Right lobe of liver (tissue), 6 donors: ENCODE results near the gene POMC. TPM values are rescaled to one million over a fixed set of nuclear protein-coding genes. Genes with fewer than 3 reads are reported as not detected.
"Not testable (repeated sequence)": the region's sequence is repeated elsewhere in the genome, so short reads cannot be mapped to it uniquely, and the experiment has no call there.

Source experiments
- ATAC-seq, 4 donors: fragments of 200-7000 bp; cut with Tn5 transposase; one replicate each; pipeline ENCODE4 v1.9.1; 2020; ENCODE audit warnings: mild to moderate bottlenecking in 4 of 4, moderate library complexity in 4 of 4
- DNase-seq, 3 donors: peaks; one replicate each; pipeline ENCODE4 v3.0.0-alpha.2; 2020
- H3K27ac ChIP-seq, 3 donors: fragments of 200-600 bp; one replicate each; pipeline ENCODE4 v1.8.0; 2022
- H3K27me3 ChIP-seq, 2 donors: fragments of 200-600 bp; one replicate each; pipeline ENCODE4 v1.8.0; 2022
- H3K36me3 ChIP-seq, 4 donors: fragments of 200-600 bp; sonication (generic) in 1 of 4; one replicate each; pipeline versions ENCODE4 v1.5.1 to v1.8.0; 2017 to 2022; ENCODE audit warnings: control low read depth in 1 of 4
- H3K4me1 ChIP-seq, 4 donors: fragments of 200-600 bp; sonication (generic) in 1 of 4; one replicate each; pipeline versions ENCODE4 v1.5.1 to v1.8.0; 2017 to 2022; ENCODE audit warnings: control low read depth in 1 of 4
- H3K4me3 ChIP-seq, 3 donors: fragments of 200-600 bp; one replicate each; pipeline ENCODE4 v1.8.0; 2022
- H3K9me3 ChIP-seq, 4 donors: fragments of 200-600 bp; sonication (generic) in 1 of 4; one replicate each; pipeline versions ENCODE4 v1.5.1 to v1.8.0; 2017 to 2022; ENCODE audit warnings: control low read depth in 1 of 4
- CTCF ChIP-seq, 4 donors: fragments of 200-600 bp in 3 of 4; fragments of 450-650 bp in 1 of 4; IDR thresholded peaks; one replicate each; pipeline versions ENCODE4 v1.5.1 to v1.8.0; 2016 to 2022; ENCODE audit warnings: antibody characterized with exemption in 4 of 4, mild to moderate bottlenecking in 2 of 4
- POLR2A ChIP-seq: fragments of 450-650 bp; IDR thresholded peaks from one replicate; pipeline ENCODE4 v1.6.1; 2017; ENCODE audit warnings: antibody characterized with exemption, mild to moderate bottlenecking
- WGBS: methylation state at CpG from one replicate; pipeline ENCODE4 v1.1.6; 2018; ENCODE audit warnings: low coverage, low lambda C conversion rate; ENCODE audit not compliant: insufficient coverage; ENCODE audit errors: missing lambda C conversion rate; 5-methylcytosine and 5-hydroxymethylcytosine counted together
- intact Hi-C, 2 donors: fragments of 100-400 bp; cut with DNase I; formaldehyde crosslinking; loops; one replicate each; pipeline versions ENCODE4 v1.11.2 to v1.14.1; 2022
- total RNA-seq, 6 experiments: library from RNA; depleted of rRNA in 2 of 6; stranded (reverse); fragments of >200 nt in 2 of 6; fragmentation: NEBNext Ultra II Directional in 3 of 6; extraction: Animal tissue kit (Norgen Biotek cat#: 25700) in 3 of 6; gene quantifications; one replicate each; pipeline versions ENCODE4 v1.1.0 to v1.2.4, GENCODE V29; 2016 to 2023
- donor health status: DM: no; HTN: yes; CAD: no.
- donor health status: DM: no; HTN: no; CAD: no.
- donor health status: DM: no; HTN: no; CAD: no.
- donor health status: DM: no; HTN: yes; CAD: no.
- donor health status: DM: no; HTN: yes; CAD: no.

The POMC gene
- total RNA-seq, 6 experiments from 2014 or later, result 0.30 to 1.6 (median 0.57) TPM

DNA sequence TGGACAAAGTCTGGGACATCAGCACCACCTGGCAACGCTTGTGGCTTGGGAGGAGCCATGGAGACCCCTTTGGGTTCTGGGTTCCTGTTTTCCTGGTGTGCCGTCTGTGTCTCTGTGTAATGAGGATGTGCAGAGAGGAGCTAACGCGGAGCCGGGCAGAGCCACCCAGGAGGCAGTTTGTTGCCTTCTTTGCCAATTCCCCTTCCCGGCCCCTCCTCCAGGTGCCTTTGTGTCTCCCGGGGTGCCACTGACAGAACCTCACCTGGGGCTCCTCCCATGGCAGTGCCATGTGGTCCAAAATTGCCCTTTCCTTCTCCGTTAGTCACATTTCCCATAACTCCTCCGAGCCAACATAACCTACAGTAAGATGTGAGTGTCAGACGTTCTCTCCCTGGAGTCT, 13.0 kb downstream of the POMC start:
- TF ChIP-seq POLR2A (no peak), CTCF (IDR thresholded peaks at IDR 0.05) (no peak)
- WGBS, result 38% methylated on average over 4 of the region's 10 CpGs
- ATAC-seq, result no peak
- no peaks in the 10 kb centered on the region for H3K27me3 ChIP-seq
- no peaks in the 10 kb centered on the region for H3K9me3 ChIP-seq
- peak in 1 of 3 donors; percentile 22 for DNase-seq
- intact Hi-C loops, result no loop called here
- H3K27ac ChIP-seq, result no peak overlapping the region
- H3K4me3 ChIP-seq, result no peak overlapping the region
- no peaks in the 10 kb centered on the region for H3K36me3 ChIP-seq
- no peaks in the 10 kb centered on the region for H3K4me1 ChIP-seq

GRCh38 chr2:25151718-25152117, 16.7 kb downstream of the POMC start:
- DNase-seq (peak in 1 of 3 donors; percentile 46), ATAC-seq (no peak)
- H3K27me3 ChIP-seq, result no peaks in the 10 kb centered on the region
- H3K4me3 ChIP-seq, result no peak overlapping the region
- H3K36me3 ChIP-seq, result no peaks in the 10 kb centered on the region
- intact Hi-C loops, result no loop called here
- no peaks in the 10 kb centered on the region for H3K9me3 ChIP-seq
- no peak overlapping the region for H3K27ac ChIP-seq
- H3K4me1 ChIP-seq, result no peaks in the 10 kb centered on the region
- WGBS, result 87% methylated on average over 3 of the region's 12 CpGs
- TF ChIP-seq CTCF (IDR thresholded peaks at IDR 0.05), result no peak

- H3K36me3 ChIP-seq, result not testable (repeated sequence)
- 73% methylated on average over 5 of the region's 5 CpGs for WGBS
Observed at GRCh38 chr2:25150993-25151392, 17.4 kb downstream of the POMC start.

GRCh38 chr2:25149646-25150045, 18.7 kb downstream of the POMC start:
- no peak overlapping the region for H3K4me3 ChIP-seq
- DNase-seq (peak in 1 of 3 donors; percentile 21), ATAC-seq (no peak)
- no peak overlapping the region for H3K27ac ChIP-seq
- no peaks in the 10 kb centered on the region for H3K4me1 ChIP-seq
- no peaks in the 10 kb centered on the region for H3K36me3 ChIP-seq
- intact Hi-C loops, result no loop called here
- no peaks in the 10 kb centered on the region for H3K27me3 ChIP-seq
- TF ChIP-seq POLR2A, result no peak
- TF ChIP-seq CTCF (IDR thresholded peaks at IDR 0.05), result no peak
- 81% methylated on average over 4 of the region's 6 CpGs for WGBS
- H3K9me3 ChIP-seq, result no peaks in the 10 kb centered on the region

More at GRCh38 chr2:25150993-25151392, 17.4 kb downstream of the POMC start:
- H3K9me3 ChIP-seq, H3K4me3 ChIP-seq, DNase-seq, H3K27ac ChIP-seq, H3K27me3 ChIP-seq, H3K4me1 ChIP-seq, ATAC-seq, intact Hi-C loops: not testable (repeated sequence)

GRCh38 chr2:25146896-25147295, 21.5 kb downstream of the POMC start:
- Histone ChIP-seq H3K27ac (no peak overlapping the region), H3K27me3 (no peaks in the 10 kb centered on the region), H3K4me1 (no peaks in the 10 kb centered on the region), H3K36me3 (no peaks in the 10 kb centered on the region), H3K9me3 (no peaks in the 10 kb centered on the region), H3K4me3 (no peak overlapping the region)
- ATAC-seq (no peak), DNase-seq (peak in 1 of 3 donors; percentile 15)
- WGBS, result 91% methylated on average over 10 of the region's 10 CpGs
- intact Hi-C loops, result no loop called here
- TF ChIP-seq CTCF (IDR thresholded peaks at IDR 0.05), result no peak
- no peak for TF ChIP-seq POLR2A
